Esophagus muscularis mucosa (tissue), 4 donors: ENCODE data around the gene EDDM3A.

Experiments
- CTCF ChIP-seq, 3 experiments: fragments of 200-600 bp in 2 of 3; fragments of 450-650 bp in 1 of 3; sonication (generic) in 2 of 3; IDR thresholded peaks; one replicate each; pipeline ENCODE4 v1.5.1; 2017 to 2019; ENCODE audit warnings: antibody characterized with exemption in 3 of 3, mild to moderate bottlenecking in 2 of 3, moderate library complexity in 1 of 3
- EP300 ChIP-seq: sonication (generic); formaldehyde crosslinking; IDR thresholded peaks from one replicate; pipeline ENCODE4 v1.6.1; 2017; ENCODE audit warnings: antibody characterized with exemption
- POLR2A ChIP-seq: fragments of 450-650 bp; IDR thresholded peaks from one replicate; pipeline ENCODE4 v1.6.1; 2017; ENCODE audit warnings: antibody characterized with exemption, moderate library complexity, mild to moderate bottlenecking, low read depth
- POLR2AphosphoS5 ChIP-seq, 2 donors: sonication (generic); formaldehyde crosslinking; IDR thresholded peaks; one replicate each; pipeline ENCODE4 v1.6.1; 2017; ENCODE audit warnings: antibody characterized with exemption in 2 of 2

GRCh38 chr14:20722016-20722415 is 23.7 kb upstream of the EDDM3A start:
- TF ChIP-seq CTCF (IDR thresholded peaks at IDR 0.05) (no peak), EP300 (no peak), POLR2A (no peak), POLR2AphosphoS5 (IDR thresholded peaks at IDR 0.05) (no peak)
